Gastrocnemius medialis (tissue), 4 donors: ENCODE results near the gene LINC00632.

Experiments used
- CTCF ChIP-seq, 5 experiments: fragments of 450-650 bp in 3 of 5; fragments of 200-600 bp in 2 of 5; sonication (generic) in 2 of 5; IDR thresholded peaks in 4 of 5; conservative IDR thresholded peaks in 1 of 5; 1 replicate in 4 of 5; 2 replicates in 1 of 5; pipeline ENCODE4 v1.5.1; 2016 to 2019; ENCODE audit warnings: antibody characterized with exemption in 5 of 5, mild to moderate bottlenecking in 3 of 5, moderate library complexity in 3 of 5
- POLR2A ChIP-seq, 2 donors: fragments of 450-650 bp; IDR thresholded peaks; one replicate each; pipeline ENCODE4 v1.6.1; 2017; ENCODE audit warnings: antibody characterized with exemption in 2 of 2, mild to moderate bottlenecking in 2 of 2, moderate library complexity in 2 of 2

GRCh38 chrX:140822184-140822583 is 112.6 kb downstream of the LINC00632 start:
- TF ChIP-seq POLR2A (IDR thresholded peaks at IDR 0.05) (no peak), CTCF (IDR thresholded peaks at IDR 0.05 in 4 of 5, conservative IDR thresholded peaks at IDR 0.05 in 1 of 5) (no peak)
